ENCODE results near the gene RAB5A.

- TF ChIP-seq, protein P1, sequence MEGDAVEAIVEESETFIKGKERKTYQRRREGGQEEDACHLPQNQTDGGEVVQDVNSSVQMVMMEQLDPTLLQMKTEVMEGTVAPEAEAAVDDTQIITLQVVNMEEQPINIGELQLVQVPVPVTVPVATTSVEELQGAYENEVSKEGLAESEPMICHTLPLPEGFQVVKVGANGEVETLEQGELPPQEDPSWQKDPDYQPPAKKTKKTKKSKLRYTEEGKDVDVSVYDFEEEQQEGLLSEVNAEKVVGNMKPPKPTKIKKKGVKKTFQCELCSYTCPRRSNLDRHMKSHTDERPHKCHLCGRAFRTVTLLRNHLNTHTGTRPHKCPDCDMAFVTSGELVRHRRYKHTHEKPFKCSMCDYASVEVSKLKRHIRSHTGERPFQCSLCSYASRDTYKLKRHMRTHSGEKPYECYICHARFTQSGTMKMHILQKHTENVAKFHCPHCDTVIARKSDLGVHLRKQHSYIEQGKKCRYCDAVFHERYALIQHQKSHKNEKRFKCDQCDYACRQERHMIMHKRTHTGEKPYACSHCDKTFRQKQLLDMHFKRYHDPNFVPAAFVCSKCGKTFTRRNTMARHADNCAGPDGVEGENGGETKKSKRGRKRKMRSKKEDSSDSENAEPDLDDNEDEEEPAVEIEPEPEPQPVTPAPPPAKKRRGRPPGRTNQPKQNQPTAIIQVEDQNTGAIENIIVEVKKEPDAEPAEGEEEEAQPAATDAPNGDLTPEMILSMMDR (IDR thresholded peaks at IDR 0.05), result no peak
- TF ChIP-seq, protein P2, sequence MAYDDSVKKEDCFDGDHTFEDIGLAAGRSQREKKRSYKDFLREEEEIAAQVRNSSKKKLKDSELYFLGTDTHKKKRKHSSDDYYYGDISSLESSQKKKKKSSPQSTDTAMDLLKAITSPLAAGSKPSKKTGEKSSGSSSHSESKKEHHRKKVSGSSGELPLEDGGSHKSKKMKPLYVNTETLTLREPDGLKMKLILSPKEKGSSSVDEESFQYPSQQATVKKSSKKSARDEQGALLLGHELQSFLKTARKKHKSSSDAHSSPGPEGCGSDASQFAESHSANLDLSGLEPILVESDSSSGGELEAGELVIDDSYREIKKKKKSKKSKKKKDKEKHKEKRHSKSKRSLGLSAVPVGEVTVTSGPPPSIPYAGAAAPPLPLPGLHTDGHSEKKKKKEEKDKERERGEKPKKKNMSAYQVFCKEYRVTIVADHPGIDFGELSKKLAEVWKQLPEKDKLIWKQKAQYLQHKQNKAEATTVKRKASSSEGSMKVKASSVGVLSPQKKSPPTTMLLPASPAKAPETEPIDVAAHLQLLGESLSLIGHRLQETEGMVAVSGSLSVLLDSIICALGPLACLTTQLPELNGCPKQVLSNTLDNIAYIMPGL (CRISPR knock-in tag; IDR thresholded peaks at IDR 0.05), result no peak
- TF ChIP-seq JAZF1 (CRISPR knock-in tag; IDR thresholded peaks at IDR 0.05) (no peak), MAX (CRISPR knock-in tag; IDR thresholded peaks at IDR 0.05) (no peak), NR1H2 (CRISPR knock-in tag; IDR thresholded peaks at IDR 0.05) (no peak), HMGA2 (CRISPR knock-in tag; IDR thresholded peaks at IDR 0.05) (no peak), ZNF138 (CRISPR knock-in tag; conservative IDR thresholded peaks at IDR 0.05) (no peak), USF1 (CRISPR knock-in tag; IDR thresholded peaks at IDR 0.05) (no peak), JUN (CRISPR knock-in tag; IDR thresholded peaks at IDR 0.05) (no peak)
- TF ChIP-seq, protein P3, sequence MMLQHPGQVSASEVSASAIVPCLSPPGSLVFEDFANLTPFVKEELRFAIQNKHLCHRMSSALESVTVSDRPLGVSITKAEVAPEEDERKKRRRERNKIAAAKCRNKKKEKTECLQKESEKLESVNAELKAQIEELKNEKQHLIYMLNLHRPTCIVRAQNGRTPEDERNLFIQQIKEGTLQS (CRISPR knock-in tag; conservative IDR thresholded peaks at IDR 0.05), result no peak
These were observed 7.8 kb downstream of the RAB5A start for GRCh38 chr3:19954676-19955075.
